LHCN-M2 (cell line): ENCODE data around the gene RAI1. TPM values are rescaled to one million over a fixed set of nuclear protein-coding genes. Genes with fewer than 3 reads are reported as not detected.

ENCODE experiments used
- DNase-seq: peaks from one replicate; pipeline ENCODE4 v3.0.0-alpha.2; 2012; ENCODE audit warnings: low read depth
- total RNA-seq: library from RNA; depleted of rRNA; stranded (reverse); fragments of >200 nt; gene quantifications from 2 replicates; pipeline ENCODE4 v1.2.3, GENCODE V29; 2014

The RAI1 gene
- total RNA-seq, 1 experiment from 2014 or later = 10.3 TPM

DNA sequence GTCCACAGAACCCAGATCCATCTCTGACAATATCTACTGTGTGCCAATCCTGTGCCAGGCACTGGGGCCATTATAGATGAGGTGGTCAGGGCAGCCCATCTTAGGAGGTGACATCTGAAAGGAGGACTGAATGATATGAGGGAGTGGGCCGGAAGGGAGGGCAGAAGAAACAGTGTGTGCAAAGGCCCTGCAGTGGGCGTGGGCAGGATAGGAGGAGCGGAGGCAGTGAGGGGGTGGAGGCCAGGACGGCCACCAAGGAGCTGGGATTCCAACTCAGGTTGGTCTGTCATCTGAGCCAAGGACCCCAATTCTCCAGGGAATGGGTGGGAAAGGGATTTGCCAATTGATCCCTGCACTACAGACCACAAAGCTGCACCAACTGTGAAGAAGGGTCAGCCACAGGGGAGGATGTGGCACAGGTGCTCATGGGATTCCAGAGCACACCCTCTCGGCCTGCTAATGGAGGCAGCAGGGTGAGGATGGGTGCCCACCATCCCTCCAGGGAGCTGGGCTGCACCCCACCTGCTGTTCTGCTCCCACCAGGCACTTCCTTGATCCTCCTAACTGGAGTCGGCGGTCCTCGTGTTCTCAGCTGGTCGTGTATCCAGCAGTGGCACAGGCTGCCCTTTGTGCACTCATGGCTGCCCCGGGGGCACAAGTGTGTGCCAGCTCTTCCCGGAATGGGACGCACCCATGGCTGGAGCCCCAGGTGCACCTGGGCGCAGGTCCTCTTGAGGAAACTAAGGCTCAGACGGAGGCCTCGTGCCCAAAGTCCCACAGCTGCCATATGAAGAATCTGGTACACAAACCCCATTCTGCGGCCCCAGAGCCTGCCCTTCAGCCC lies 145.9 kb downstream of the RAI1 start:
- DNase-seq = no peak

- DNase-seq = no peak
These were observed 146.8 kb downstream of the RAI1 start for GRCh38 chr17:17827826-17828621.

GRCh38 chr17:17830269-17830567 lies 149.0 kb downstream of the RAI1 start:
- DNase-seq = no peak

DNA sequence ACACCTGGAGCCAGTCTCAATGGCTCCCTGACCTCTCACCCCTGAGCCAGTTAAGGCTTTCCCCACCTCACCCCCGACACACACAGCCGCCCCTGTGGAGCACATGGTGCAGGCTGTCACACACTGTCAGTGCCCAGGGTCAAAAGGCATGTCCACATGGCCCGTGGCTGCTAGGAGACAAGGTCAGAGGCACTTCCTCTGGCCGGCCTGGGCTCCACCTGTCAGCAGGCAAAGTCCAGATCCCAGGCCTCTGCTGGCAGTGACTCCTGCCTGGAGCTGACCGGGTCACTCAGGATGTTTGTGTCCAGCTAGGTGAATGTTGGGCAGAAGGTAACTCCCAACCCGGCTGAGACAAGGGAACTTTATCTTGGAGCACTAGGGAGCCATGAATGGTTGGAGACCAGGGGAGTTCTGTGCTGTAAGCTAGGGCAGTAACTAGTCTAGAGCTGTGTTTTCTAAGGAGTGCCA lies 149.5 kb downstream of the RAI1 start:
- DNase-seq = no peak

- no peak for DNase-seq
These were observed 150.2 kb downstream of the RAI1 start for GRCh38 chr17:17831208-17832031.

DNA sequence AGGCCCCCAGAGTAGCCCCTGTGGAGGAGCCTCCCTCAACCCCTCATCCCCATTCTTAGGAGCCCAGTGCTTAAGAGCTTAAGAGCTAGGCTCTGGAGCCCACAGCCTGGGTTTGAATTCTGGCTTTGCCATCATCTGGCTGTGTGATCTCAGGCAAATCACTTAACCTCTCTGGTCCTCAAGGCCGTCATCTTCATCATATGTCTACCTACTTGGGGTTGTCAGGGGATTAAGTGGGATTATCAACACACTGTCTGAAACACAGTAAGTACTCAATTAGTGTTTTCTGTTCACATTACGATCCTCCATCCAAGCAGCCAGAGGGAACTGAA lies 150.7 kb downstream of the RAI1 start:
- DNase-seq = no peak

GRCh38 chr17:17833658-17834357 lies 152.6 kb downstream of the RAI1 start:
- no peak for DNase-seq

DNA sequence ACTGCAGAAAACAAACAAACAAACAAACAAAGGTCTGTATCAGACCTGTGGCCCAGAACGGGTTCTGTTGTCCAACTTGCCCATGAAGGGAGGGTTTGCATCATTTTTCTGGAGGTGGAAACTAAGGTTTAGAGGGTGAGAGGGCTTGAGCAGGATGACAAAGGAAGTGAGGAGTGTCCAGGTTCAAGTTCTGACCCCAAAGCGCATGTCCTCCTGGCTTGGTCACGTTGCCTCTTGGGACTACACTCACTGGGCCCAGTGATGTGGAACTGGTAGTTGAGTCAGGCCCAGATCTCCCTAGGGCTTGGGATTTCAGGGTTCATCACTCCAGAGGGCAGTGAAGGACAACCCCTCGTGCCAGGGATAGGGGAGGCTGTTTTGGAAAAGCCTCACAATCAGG lies 153.7 kb downstream of the RAI1 start:
- DNase-seq = no peak

GRCh38 chr17:17835415-17836249 lies 154.4 kb downstream of the RAI1 start:
- DNase-seq = no peak

GRCh38 chr17:17836250-17836817 lies 155.1 kb downstream of the RAI1 start:
- peak; percentile 93 for DNase-seq

- peak; percentile 45 for DNase-seq
These were observed 155.6 kb downstream of the RAI1 start, which contains the start of gene SREBF1 for GRCh38 chr17:17836818-17837379. Gene SREBF1 (minus strand): TSS chr17:17836986. CDS start chr17:17836817, 169 bp downstream.

DNA sequence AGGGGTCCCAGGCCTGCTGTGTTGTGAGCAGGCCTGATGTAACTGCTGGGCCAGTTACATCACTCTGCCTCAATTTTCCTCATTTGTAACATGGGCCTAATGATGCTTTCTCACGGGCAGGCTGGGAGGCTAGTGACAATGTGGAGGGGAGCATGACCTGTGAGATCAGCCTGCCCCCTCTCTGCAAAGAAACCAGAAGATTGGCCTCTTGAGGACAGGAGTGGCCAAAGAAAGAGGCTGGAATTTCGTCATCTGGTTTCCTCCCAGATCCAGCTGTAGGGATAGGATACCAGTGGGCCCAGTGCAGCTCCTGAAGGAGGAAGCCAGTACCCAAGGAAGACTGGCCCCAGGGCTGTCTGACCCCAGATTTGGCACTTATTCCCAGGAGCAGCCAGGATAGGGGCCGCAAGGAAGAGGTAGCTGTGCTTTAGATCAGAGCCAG lies 156.1 kb downstream of the RAI1 start:
- peak; percentile 76 for DNase-seq

DNA sequence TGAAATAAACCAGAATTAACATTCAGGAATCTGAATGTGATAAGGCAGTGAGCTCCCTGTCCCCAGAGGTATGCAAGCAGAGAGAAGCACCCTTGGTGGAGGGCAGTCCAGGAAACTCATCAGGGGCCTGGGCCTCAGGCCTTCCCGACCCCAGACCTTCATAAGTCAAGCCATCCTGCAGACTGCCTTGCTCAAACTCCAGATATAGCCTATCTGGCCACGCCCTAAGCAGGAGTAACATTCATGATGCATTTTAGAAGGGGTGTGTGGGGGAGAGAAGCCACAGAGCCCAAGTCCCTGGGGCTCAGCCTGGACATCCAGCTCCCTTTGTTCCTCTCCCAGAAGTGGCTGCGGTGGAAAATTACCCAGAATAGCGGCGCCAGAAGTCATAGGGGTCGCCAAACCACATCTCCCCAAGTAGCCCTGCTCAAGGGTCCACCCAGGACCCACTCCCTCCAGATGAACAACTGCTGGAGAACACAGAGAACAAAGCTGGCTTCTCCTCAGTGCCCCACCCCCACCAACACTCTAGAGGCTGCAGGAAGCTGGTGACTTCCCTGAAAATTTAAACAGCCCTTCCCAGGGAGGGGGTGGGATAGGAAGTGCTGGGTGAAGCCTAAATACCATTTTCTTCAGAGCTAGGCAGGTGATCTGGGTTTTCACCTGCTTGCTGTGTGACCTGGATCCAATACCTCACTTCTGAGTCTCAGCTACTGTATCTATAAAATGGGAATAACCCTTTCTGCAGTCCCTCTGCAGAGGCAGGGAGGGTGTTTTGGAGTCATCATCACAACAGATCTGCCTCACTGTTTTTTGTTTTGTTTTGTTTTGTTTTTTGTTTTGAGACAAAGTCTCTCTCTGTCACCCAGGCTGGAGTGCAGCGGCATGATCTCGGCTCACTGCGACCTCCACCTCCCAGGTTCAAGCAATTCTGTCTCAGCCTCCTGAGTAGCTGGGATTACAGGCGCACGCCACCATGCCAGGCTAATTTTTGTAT lies 157.0 kb downstream of the RAI1 start:
- peak; percentile 69 for DNase-seq

- peak; percentile 90 for DNase-seq
These were observed 158.8 kb downstream of the RAI1 start for GRCh38 chr17:17839791-17840707.

- peak; percentile 57 for DNase-seq
These were observed 159.7 kb downstream of the RAI1 start for GRCh38 chr17:17840751-17841591.

DNA sequence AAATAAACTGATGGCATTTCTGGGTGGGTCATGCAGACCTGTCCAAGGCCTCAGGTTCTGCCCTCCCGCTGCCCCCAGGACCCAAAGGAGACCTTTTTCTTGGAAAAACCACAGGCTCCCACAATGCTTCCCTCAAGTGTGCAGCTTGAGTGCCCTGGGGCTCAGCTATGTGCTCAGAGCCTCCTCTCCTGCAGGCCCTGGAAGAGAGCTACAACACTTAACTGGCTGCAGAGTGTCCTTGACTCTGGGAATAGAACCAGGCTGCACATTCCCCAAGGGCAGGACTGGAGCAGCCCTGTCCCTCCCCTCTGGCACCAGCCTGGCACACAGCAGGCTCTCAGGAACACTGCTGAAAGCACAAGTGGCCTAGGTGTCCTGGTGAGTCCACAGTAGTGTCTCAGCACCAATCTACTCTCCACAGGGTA lies 160.4 kb downstream of the RAI1 start:
- DNase-seq = no peak
